Smooth muscle cell (in vitro differentiated cells): Measurements from ENCODE around the gene CTSL. TPM values are rescaled to one million over a fixed set of nuclear protein-coding genes. Genes with fewer than 3 reads are reported as not detected.
A peak's percentile ranks its signal among the peaks of the same experiment; 100 is the strongest.

ENCODE experiments used
- DNase-seq: peaks from one replicate; lab custom pipeline; 2025; ENCODE audit not compliant: unreplicated experiment; lab: John Stamatoyannopoulos, UW
- H2AFZ ChIP-seq: fragments of 200-600 bp; sonication (generic); 2 replicates; pipeline ENCODE4 v1.6.0; 2016; ENCODE audit warnings: antibody characterized with exemption, low read depth, mild to moderate bottlenecking
- H3F3A ChIP-seq: fragments of 200-600 bp; sonication (generic); 2 replicates; pipeline ENCODE4 v1.6.0; 2017; ENCODE audit warnings: antibody characterized with exemption, low read depth
- H3K27ac ChIP-seq: fragments of 200-600 bp; sonication (generic); 2 replicates; pipeline ENCODE4 v1.5.1; 2016; ENCODE audit warnings: low read depth, mild to moderate bottlenecking
- H3K27me3 ChIP-seq: fragments of 200-600 bp; sonication (generic); 2 replicates; pipeline ENCODE4 v1.6.1; 2016; ENCODE audit warnings: low read depth, mild to moderate bottlenecking
- H3K36me3 ChIP-seq: fragments of 200-600 bp; sonication (generic); 2 replicates; pipeline ENCODE4 v1.5.1; 2016; ENCODE audit warnings: low read depth
- H3K4me1 ChIP-seq: fragments of 200-600 bp; sonication (generic); 2 replicates; pipeline ENCODE4 v1.5.1; 2016; ENCODE audit warnings: low read depth
- H3K4me2 ChIP-seq: fragments of 200-600 bp; sonication (generic); 2 replicates; pipeline ENCODE4 v1.6.0; 2016; ENCODE audit warnings: mild to moderate bottlenecking
- H3K4me3 ChIP-seq: fragments of 200-600 bp; sonication (generic); 2 replicates; pipeline ENCODE4 v1.5.1; 2016; ENCODE audit warnings: mild to moderate bottlenecking
- H3K79me2 ChIP-seq: fragments of 200-600 bp; sonication (generic); 2 replicates; pipeline ENCODE4 v1.6.0; 2016; ENCODE audit warnings: low read depth, mild to moderate bottlenecking
- H3K9ac ChIP-seq: fragments of 200-600 bp; sonication (generic); 2 replicates; pipeline ENCODE4 v1.6.0; 2016; ENCODE audit warnings: low read depth
- H3K9me3 ChIP-seq: fragments of 200-600 bp; sonication (generic); replicated peaks from 2 replicates; pipeline ENCODE4 v1.5.1; 2016; ENCODE audit warnings: low read depth
- H4K20me1 ChIP-seq: fragments of 200-600 bp; sonication (generic); 2 replicates; pipeline ENCODE4 v1.6.0; 2016; ENCODE audit warnings: low read depth
- WGBS: methylation state at CpG from one replicate; pipeline ENCODE4 v1.1.7; 2016; ENCODE audit warnings: low lambda C conversion rate; 5-methylcytosine and 5-hydroxymethylcytosine counted together
- polyA plus RNA-seq: library from polyadenylated mRNA; unstranded; fragments of >200 nt; fragmentation: Nextera tagmentation; extraction: Ambion mirVana; gene quantifications from 2 replicates; pipeline ENCODE4 v1.2.1, GENCODE V29; 2016
- total RNA-seq: library from RNA; depleted of rRNA; stranded (reverse); fragments of >200 nt; gene quantifications from 2 replicates; pipeline ENCODE4 v1.2.3, GENCODE V29; 2014
- TF ChIP-seq, protein P1 (sequence below): fragments of 200-600 bp; sonication (generic); IDR thresholded peaks from 2 replicates; pipeline ENCODE4 v1.5.1; 2017; ENCODE audit warnings: borderline replicate concordance, mild to moderate bottlenecking, antibody characterized with exemption; ENCODE audit not compliant: insufficient read depth, poor library complexity, severe bottlenecking

Gene CTSL
- total and polyA plus RNA-seq, 2 experiments from 2014 or later: 144 to 174 TPM

DNA sequence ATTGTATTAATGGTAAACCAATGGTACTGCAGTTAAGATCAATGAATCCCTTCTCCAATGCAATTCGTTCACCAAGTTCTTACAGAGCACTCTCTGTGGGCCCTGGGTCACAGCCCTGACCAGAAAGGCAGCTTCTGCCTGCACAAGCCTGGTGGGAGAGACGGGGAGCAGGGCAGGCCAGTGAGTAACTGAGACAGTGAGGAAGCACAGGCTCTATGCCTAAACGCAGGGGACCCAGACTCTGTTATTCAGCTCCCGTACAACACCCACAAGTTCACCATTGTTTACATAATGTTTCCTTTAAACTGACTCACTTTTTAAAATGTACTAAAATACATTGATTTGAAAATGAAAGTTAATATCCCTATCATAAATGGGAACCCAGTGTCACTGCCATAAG is 40.5 kb upstream of the CTSL start:
- TF ChIP-seq, protein P1, sequence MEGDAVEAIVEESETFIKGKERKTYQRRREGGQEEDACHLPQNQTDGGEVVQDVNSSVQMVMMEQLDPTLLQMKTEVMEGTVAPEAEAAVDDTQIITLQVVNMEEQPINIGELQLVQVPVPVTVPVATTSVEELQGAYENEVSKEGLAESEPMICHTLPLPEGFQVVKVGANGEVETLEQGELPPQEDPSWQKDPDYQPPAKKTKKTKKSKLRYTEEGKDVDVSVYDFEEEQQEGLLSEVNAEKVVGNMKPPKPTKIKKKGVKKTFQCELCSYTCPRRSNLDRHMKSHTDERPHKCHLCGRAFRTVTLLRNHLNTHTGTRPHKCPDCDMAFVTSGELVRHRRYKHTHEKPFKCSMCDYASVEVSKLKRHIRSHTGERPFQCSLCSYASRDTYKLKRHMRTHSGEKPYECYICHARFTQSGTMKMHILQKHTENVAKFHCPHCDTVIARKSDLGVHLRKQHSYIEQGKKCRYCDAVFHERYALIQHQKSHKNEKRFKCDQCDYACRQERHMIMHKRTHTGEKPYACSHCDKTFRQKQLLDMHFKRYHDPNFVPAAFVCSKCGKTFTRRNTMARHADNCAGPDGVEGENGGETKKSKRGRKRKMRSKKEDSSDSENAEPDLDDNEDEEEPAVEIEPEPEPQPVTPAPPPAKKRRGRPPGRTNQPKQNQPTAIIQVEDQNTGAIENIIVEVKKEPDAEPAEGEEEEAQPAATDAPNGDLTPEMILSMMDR: no peak
- Histone ChIP-seq H2AFZ (no peak overlapping the region), H3K9me3 (no peaks in the 10 kb centered on the region), H3K4me1 (no peaks in the 10 kb centered on the region), H3K27me3 (no peaks in the 10 kb centered on the region), H3K27ac (no peak overlapping the region), H4K20me1 (no peaks in the 10 kb centered on the region), H3K9ac (no peak overlapping the region), H3K4me3 (no peak overlapping the region), H3F3A (no peaks in the 10 kb centered on the region), H3K79me2 (no peaks in the 10 kb centered on the region), H3K36me3 (no peaks in the 10 kb centered on the region), H3K4me2 (peak overlapping the region; percentile 27)
- 33% methylated on average over 4 of the region's 4 CpGs for WGBS
- no peak for DNase-seq

DNA sequence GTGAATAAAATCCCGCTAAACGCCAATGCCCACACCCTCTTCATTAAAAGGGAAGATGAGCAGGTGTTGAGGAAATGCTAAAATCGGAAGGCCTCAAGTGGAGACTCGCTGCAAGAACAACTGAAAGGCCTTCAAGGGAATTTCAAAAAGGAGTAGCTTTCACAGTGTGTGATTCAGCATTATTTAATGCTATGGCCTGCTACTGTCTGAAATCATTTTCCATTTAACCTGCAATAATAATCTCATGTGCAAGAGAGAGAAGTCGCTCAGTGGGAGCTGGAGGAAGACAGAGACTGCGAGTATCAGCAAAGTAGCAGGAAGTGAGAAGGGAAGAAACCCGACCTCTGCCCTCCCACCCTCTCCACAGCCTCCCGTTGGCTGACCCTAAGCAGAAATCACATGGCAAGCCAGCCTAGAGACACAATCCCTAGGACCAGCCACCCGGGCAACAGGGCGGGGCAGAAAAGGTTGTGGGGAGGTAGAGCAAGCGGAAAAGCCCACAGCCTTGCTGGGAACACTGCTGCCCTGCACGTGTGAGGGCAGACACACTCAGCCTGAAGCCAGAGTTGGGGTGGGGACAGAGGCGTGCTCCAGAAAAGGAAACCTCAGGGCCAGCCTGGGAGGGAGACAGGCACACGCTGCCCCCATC is 39.9 kb upstream of the CTSL start:
- Histone ChIP-seq H3K27ac (no peak overlapping the region), H4K20me1 (no peaks in the 10 kb centered on the region), H3K4me1 (no peaks in the 10 kb centered on the region), H3K36me3 (no peaks in the 10 kb centered on the region), H3K79me2 (no peaks in the 10 kb centered on the region), H3F3A (no peaks in the 10 kb centered on the region), H3K4me3 (no peak overlapping the region), H3K4me2 (no peak overlapping the region), H2AFZ (no peak overlapping the region), H3K9ac (no peak overlapping the region), H3K9me3 (no peaks in the 10 kb centered on the region), H3K27me3 (no peaks in the 10 kb centered on the region)
- no peak for DNase-seq
- TF ChIP-seq, protein P1: no peak
- 86% methylated on average over 14 of the region's 14 CpGs for WGBS

DNA sequence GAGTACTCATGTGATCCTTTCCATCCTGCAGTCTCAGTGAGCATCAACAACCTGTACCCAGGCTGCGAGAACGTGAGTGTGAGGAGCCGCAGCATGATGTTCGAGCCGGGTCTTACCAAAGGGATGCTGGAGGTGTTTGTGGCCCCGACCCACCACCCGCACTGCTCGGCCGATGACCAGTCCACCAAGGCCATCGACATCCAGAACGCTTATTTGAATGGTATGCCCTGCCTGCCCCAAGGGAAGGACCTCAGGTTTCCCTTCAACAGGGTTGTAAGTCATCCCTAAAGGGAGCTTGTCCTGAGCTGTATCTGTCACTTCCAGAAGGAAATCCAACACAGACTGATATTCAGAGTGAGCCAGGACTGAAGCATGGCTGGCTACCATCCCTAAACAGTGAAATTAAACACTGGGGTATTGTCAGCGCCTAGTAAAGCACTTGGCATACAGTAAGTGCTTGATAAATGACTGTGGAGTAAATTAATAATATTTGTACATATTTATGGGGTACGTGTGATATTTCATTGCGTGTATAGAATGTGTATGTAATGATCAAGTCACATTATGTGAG is 39.3 kb upstream of the CTSL start:
- Histone ChIP-seq H3K27ac (no peak overlapping the region), H3K36me3 (no peaks in the 10 kb centered on the region), H3K4me1 (no peaks in the 10 kb centered on the region), H3K27me3 (no peaks in the 10 kb centered on the region), H3K79me2 (no peaks in the 10 kb centered on the region), H3K4me3 (no peak overlapping the region), H3F3A (no peaks in the 10 kb centered on the region), H4K20me1 (no peaks in the 10 kb centered on the region), H2AFZ (no peak overlapping the region), H3K4me2 (no peak overlapping the region), H3K9me3 (no peaks in the 10 kb centered on the region), H3K9ac (no peak overlapping the region)
- 97% methylated on average over 14 of the region's 14 CpGs for WGBS
- TF ChIP-seq, protein P1: no peak
- no peak for DNase-seq

DNA sequence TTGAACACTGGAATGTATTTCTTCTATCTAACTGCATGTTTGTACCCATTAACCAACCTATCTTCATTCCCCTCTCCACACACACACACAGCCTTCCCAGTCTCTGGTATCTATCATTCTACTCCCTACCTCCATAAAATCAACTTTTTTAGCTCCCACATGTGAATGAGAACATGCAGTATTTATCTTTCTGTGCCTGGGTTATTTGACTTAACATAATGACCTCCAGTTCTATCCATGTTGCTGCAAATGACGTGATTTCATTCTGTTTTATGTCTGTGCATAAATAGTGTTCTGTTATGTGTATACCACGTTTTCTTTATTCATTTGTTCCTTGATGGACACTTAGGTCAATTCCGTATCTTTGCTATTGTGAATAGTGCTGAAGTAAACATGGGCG is 38.7 kb upstream of the CTSL start:
- H2AFZ ChIP-seq: no peak overlapping the region
- no peak overlapping the region for H3K9ac ChIP-seq
- H3K27me3 ChIP-seq: no peaks in the 10 kb centered on the region
- TF ChIP-seq, protein P1: no peak
- H4K20me1 ChIP-seq: no peaks in the 10 kb centered on the region
- no peaks in the 10 kb centered on the region for H3F3A ChIP-seq
- WGBS: 95% methylated on average over 4 of the region's 4 CpGs
- H3K27ac ChIP-seq: no peak overlapping the region
- no peaks in the 10 kb centered on the region for H3K9me3 ChIP-seq
- H3K4me1 ChIP-seq: no peaks in the 10 kb centered on the region
- H3K4me2 ChIP-seq: no peak overlapping the region
- no peaks in the 10 kb centered on the region for H3K79me2 ChIP-seq
- H3K36me3 ChIP-seq: no peaks in the 10 kb centered on the region
- DNase-seq: no peak
- H3K4me3 ChIP-seq: no peak overlapping the region
